Endodermal cell (in vitro differentiated cells): ENCODE data around the gene UNC45A. TPM values are rescaled to one million over a fixed set of nuclear protein-coding genes. Genes with fewer than 3 reads are reported as not detected.

Source experiments
- DNase-seq: peaks from one replicate; pipeline ENCODE4 v3.0.0-alpha.2; 2017
- H3K27ac ChIP-seq: 2 replicates; pipeline ENCODE4 v1.5.1; 2013; ENCODE audit warnings: mild to moderate bottlenecking, low read depth, low read length, moderate library complexity
- H3K27me3 ChIP-seq: 2 replicates; pipeline ENCODE4 v1.6.1; 2013; ENCODE audit warnings: mild to moderate bottlenecking, low read length, moderate library complexity; ENCODE audit not compliant: insufficient read depth, control insufficient read depth, poor library complexity, severe bottlenecking
- H3K36me3 ChIP-seq: 2 replicates; pipeline ENCODE4 v1.7.0; 2013; ENCODE audit warnings: mild to moderate bottlenecking, low read length, moderate library complexity; ENCODE audit not compliant: control insufficient read depth, insufficient read depth
- H3K4me1 ChIP-seq: one replicate; pipeline ENCODE4 v1.7.0; 2013; ENCODE audit warnings: low read length; ENCODE audit not compliant: control insufficient read depth, insufficient read depth
- H3K4me3 ChIP-seq: 2 replicates; pipeline ENCODE4 v1.5.1; 2013; ENCODE audit warnings: mild to moderate bottlenecking, low read length, moderate library complexity
- H3K9ac ChIP-seq: 2 replicates; pipeline ENCODE4 v1.6.1; 2013; ENCODE audit warnings: mild to moderate bottlenecking, low read length, moderate library complexity; ENCODE audit not compliant: poor library complexity, severe bottlenecking; ENCODE audit errors: extremely low read depth
- H3K9me3 ChIP-seq: 2 replicates; pipeline ENCODE4 v1.6.1; 2013; ENCODE audit warnings: mild to moderate bottlenecking, low read length, moderate library complexity; ENCODE audit not compliant: control insufficient read depth
- H3K27ac Mint-ChIP-seq: 2 replicates; pipeline ENCODE4 v1.8.0; 2020; ENCODE audit warnings: mixed read lengths
- H3K27me3 Mint-ChIP-seq: 2 replicates; pipeline ENCODE4 v1.8.0; 2021; ENCODE audit warnings: mild to moderate bottlenecking, mixed read lengths; ENCODE audit not compliant: insufficient read depth
- H3K36me3 Mint-ChIP-seq: 2 replicates; pipeline ENCODE4 v1.8.0; 2020; ENCODE audit warnings: low read depth, mixed read lengths
- H3K4me1 Mint-ChIP-seq: 2 replicates; pipeline ENCODE4 v1.8.0; 2020; ENCODE audit warnings: mixed read lengths
- H3K4me3 Mint-ChIP-seq: 2 replicates; pipeline ENCODE4 v1.8.0; 2020; ENCODE audit warnings: mild to moderate bottlenecking, moderate library complexity, mixed read lengths
- H3K9me3 Mint-ChIP-seq: 2 replicates; pipeline ENCODE4 v1.8.0; 2020; ENCODE audit warnings: mild to moderate bottlenecking, mixed read lengths
- WGBS, 2 experiments: methylation state at CpG; one replicate each; pipeline versions ENCODE4 v1.1.5 to v1.1.7; 2013; ENCODE audit warnings: missing lambda C conversion rate in 2 of 2, mixed read lengths in 1 of 2; ENCODE audit not compliant: insufficient coverage in 1 of 2, insufficient read length in 1 of 2; 5-methylcytosine and 5-hydroxymethylcytosine counted together
- total RNA-seq, 2 donors: library from RNA; stranded (reverse); fragmentation: NEBNext Ultra II Directional in 1 of 2; extraction: Animal tissue kit (Norgen Biotek cat#: 25700) in 1 of 2; gene quantifications; 2 replicates in 1 of 2; 3 replicates in 1 of 2; pipeline ENCODE4 v1.2.1, GENCODE V29; 2021
- TF ChIP-seq, protein P1 (sequence below): fragments of 200-600 bp; sonication (generic); conservative IDR thresholded peaks from 2 replicates; pipeline ENCODE4 v1.5.0; 2021; ENCODE audit warnings: antibody characterized with exemption, mild to moderate bottlenecking

Gene UNC45A
- total RNA-seq, 2 donors from 2014 or later = 92.5 to 96.6 TPM

DNA sequence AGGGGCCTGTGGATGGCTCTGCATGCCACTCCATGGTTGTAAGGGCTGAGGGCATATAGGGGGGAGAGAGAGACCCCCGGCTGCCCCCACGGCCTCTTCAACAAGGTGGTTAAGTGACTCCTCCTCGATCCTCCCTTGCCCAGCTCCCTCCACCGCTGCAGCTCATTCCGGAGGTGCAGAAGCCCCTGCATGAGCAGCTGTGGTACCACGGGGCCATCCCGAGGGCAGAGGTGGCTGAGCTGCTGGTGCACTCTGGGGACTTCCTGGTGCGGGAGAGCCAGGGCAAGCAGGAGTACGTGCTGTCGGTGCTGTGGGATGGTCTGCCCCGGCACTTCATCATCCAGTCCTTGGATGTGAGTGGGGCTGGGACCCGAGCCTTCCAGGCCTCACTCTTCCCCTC is 44.2 kb upstream of the UNC45A start:
- Mint-ChIP-seq H3K4me1 (peaks cover 1% of the 10 kb centered on the region), H3K36me3 (peaks cover 42% of the 10 kb centered on the region), H3K4me3 (no peak overlapping the region), H3K9me3 (no peaks in the 10 kb centered on the region), H3K27ac (no peak overlapping the region), H3K27me3 (no peaks in the 10 kb centered on the region)
- Histone ChIP-seq H3K27ac (no peak overlapping the region), H3K27me3 (no peaks in the 10 kb centered on the region), H3K4me3 (no peak overlapping the region), H3K4me1 (peaks cover under 1% of the 10 kb centered on the region), H3K9me3 (no peaks in the 10 kb centered on the region), H3K9ac (no peak overlapping the region), H3K36me3 (peaks cover 10% of the 10 kb centered on the region)
- TF ChIP-seq, protein P1, sequence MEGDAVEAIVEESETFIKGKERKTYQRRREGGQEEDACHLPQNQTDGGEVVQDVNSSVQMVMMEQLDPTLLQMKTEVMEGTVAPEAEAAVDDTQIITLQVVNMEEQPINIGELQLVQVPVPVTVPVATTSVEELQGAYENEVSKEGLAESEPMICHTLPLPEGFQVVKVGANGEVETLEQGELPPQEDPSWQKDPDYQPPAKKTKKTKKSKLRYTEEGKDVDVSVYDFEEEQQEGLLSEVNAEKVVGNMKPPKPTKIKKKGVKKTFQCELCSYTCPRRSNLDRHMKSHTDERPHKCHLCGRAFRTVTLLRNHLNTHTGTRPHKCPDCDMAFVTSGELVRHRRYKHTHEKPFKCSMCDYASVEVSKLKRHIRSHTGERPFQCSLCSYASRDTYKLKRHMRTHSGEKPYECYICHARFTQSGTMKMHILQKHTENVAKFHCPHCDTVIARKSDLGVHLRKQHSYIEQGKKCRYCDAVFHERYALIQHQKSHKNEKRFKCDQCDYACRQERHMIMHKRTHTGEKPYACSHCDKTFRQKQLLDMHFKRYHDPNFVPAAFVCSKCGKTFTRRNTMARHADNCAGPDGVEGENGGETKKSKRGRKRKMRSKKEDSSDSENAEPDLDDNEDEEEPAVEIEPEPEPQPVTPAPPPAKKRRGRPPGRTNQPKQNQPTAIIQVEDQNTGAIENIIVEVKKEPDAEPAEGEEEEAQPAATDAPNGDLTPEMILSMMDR = no peak
- DNase-seq = no peak
- 85 to 93% methylated on average over 3 to 12 of the region's 12 CpGs for WGBS, 2 experiments

DNA sequence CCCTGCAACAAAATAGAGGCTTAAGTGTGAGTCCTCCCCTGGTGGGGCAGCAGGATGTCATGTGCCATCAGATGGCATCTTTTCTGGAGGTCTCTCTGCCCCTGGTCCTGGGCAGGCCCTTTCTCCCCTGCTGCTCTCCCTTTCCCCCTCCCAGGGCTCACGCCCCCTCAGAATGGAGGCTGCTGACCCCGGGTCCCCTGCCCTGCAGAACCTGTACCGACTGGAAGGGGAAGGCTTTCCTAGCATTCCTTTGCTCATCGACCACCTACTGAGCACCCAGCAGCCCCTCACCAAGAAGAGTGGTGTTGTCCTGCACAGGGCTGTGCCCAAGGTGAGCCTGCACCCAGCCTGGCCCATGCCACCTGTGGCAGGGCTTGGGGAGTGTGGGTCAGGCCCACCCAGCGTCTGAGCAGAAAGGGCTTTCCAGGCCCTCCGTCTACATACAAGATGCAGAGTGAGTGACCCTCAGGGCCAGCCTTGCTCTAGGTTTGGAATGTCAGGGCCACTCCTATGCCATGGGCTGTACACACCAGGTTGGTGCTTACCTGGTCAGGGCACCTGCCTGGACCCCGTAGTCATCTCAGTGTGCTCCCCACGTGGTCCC is 43.6 kb upstream of the UNC45A start:
- Mint-ChIP-seq H3K27ac (no peak overlapping the region), H3K4me3 (no peak overlapping the region)

GRCh38 chr15:90892023-90892422 is 43.1 kb upstream of the UNC45A start:
- no peak for DNase-seq
- no peaks in the 10 kb centered on the region for H3K27me3 ChIP-seq
- H3K4me3 ChIP-seq = no peak overlapping the region
- H3K27ac ChIP-seq = no peak overlapping the region
- Mint-ChIP-seq H3K4me3 (no peak overlapping the region), H3K4me1 (no peaks in the 10 kb centered on the region), H3K36me3 (peaks cover 44% of the 10 kb centered on the region), H3K9me3 (no peaks in the 10 kb centered on the region), H3K27ac (no peak overlapping the region), H3K27me3 (no peaks in the 10 kb centered on the region)
- no peaks in the 10 kb centered on the region for H3K9me3 ChIP-seq
- 85 to 100% methylated on average over 2 to 11 of the region's 11 CpGs for WGBS, 2 experiments
- H3K36me3 ChIP-seq = peaks cover 12% of the 10 kb centered on the region
- H3K9ac ChIP-seq = no peak overlapping the region
- TF ChIP-seq, protein P1 = no peak
- no peaks in the 10 kb centered on the region for H3K4me1 ChIP-seq

More for the DNA sequence above, 43.6 kb upstream of the UNC45A start:
- Histone ChIP-seq H3K27ac (no peak overlapping the region), H3K27me3 (no peaks in the 10 kb centered on the region), H3K4me1 (no peaks in the 10 kb centered on the region), H3K9me3 (no peaks in the 10 kb centered on the region), H3K36me3 (peaks cover 12% of the 10 kb centered on the region), H3K9ac (no peak overlapping the region), H3K4me3 (no peak overlapping the region)
- Mint-ChIP-seq H3K27me3 (no peaks in the 10 kb centered on the region), H3K9me3 (no peaks in the 10 kb centered on the region), H3K4me1 (no peaks in the 10 kb centered on the region), H3K36me3 (peaks cover 44% of the 10 kb centered on the region)
- no peak for DNase-seq
- TF ChIP-seq, protein P1 = no peak
- 90 to 100% methylated on average over 4 to 8 of the region's 8 CpGs for WGBS, 2 experiments
